Right renal pelvis (tissue), 4 donors: ENCODE measurements around the gene MRPL10. TPM values are rescaled to one million over a fixed set of nuclear protein-coding genes. Genes with fewer than 3 reads are reported as not detected.

Experiments used
- DNase-seq, 4 donors: peaks; one replicate each; pipeline ENCODE4 v3.0.0-alpha.2; 2013; ENCODE audit warnings: low read depth in 4 of 4, low spot score in 3 of 4, missing footprints in 1 of 4
- polyA plus RNA-seq, 4 donors: library from polyadenylated mRNA; unstranded; fragments of 120-200 nt; gene quantifications; one replicate each; pipeline ENCODE4 v1.2.1, GENCODE V29; 2013; ENCODE audit not compliant: insufficient read length in 4 of 4

The MRPL10 gene
- polyA plus RNA-seq, 4 donors = 54.5 to 63.0 (median 55.7) TPM

GRCh38 chr17:47862621-47863440, 31.5 kb upstream of the MRPL10 start:
- no peak for DNase-seq

GRCh38 chr17:47860386-47860785, 29.0 kb upstream of the MRPL10 start:
- no peak for DNase-seq

- DNase-seq = no peak
Measured at GRCh38 chr17:47857551-47858455, 26.5 kb upstream of the MRPL10 start.

GRCh38 chr17:47856830-47857229, 25.5 kb upstream of the MRPL10 start:
- DNase-seq = no peak

GRCh38 chr17:47855737-47856136, 24.4 kb upstream of the MRPL10 start:
- DNase-seq = no peak

GRCh38 chr17:47853616-47854015, 22.3 kb upstream of the MRPL10 start:
- DNase-seq = no peak

GRCh38 chr17:47852113-47852949, 21.0 kb upstream of the MRPL10 start:
- no peak for DNase-seq

- no peak for DNase-seq
Measured at GRCh38 chr17:47851764-47852112, 20.4 kb upstream of the MRPL10 start.

GRCh38 chr17:47850692-47851573, 19.6 kb upstream of the MRPL10 start, which contains the start of gene SP6:
Gene SP6, minus strand, starts transcription at chr17:47851163. Its CDS starts 2,734 bp downstream, at chr17:47848429.
- no peak for DNase-seq

- no peak for DNase-seq
Measured at GRCh38 chr17:47850373-47850691, 19.0 kb upstream of the MRPL10 start.

- DNase-seq = no peak
Measured at GRCh38 chr17:47848198-47848513, 16.8 kb upstream of the MRPL10 start.

- DNase-seq = no peak
Measured at GRCh38 chr17:47847341-47848197, 16.2 kb upstream of the MRPL10 start.

- no peak for DNase-seq
Measured at GRCh38 chr17:47846716-47847340, 15.5 kb upstream of the MRPL10 start.

- DNase-seq = no peak
Measured at GRCh38 chr17:47845716-47846075, 14.4 kb upstream of the MRPL10 start.

- no peak for DNase-seq
Measured at GRCh38 chr17:47844814-47845715, 13.7 kb upstream of the MRPL10 start.

GRCh38 chr17:47844227-47844626, 12.9 kb upstream of the MRPL10 start:
- DNase-seq = no peak

- no peak for DNase-seq
Measured at GRCh38 chr17:47843391-47843730, 12.0 kb upstream of the MRPL10 start.
